ENCODE data around the gene SAT2.

Gene SAT2

GRCh38 chr17:7627250-7628121, at the start of gene SAT2:
SAT2 (minus strand) TSS chr17:7627821; CDS start chr17:7627635, 186 bp downstream.
- no peak for TF ChIP-seq ESRRG (CRISPR knock-in tag; IDR thresholded peaks at IDR 0.05)
- no peak for TF ChIP-seq GLIS3 (CRISPR knock-in tag; IDR thresholded peaks at IDR 0.05)
- TF ChIP-seq CREB5 (CRISPR knock-in tag; IDR thresholded peaks at IDR 0.05; ENCODE audit: low read depth): no peak
- TF ChIP-seq PATZ1 (CRISPR knock-in tag; IDR thresholded peaks at IDR 0.05; ENCODE audit: borderline replicate concordance): peak; percentile 50; the same call in 1 of the 2 replicates
- no peak for TF ChIP-seq TCF4 (CRISPR knock-in tag; IDR thresholded peaks at IDR 0.05; ENCODE audit: borderline replicate concordance)
- ATAC-seq: peak; percentile 97

- no peak for TF ChIP-seq PATZ1 (CRISPR knock-in tag; IDR thresholded peaks at IDR 0.05; ENCODE audit: borderline replicate concordance)
- TF ChIP-seq POU6F1 (CRISPR knock-in tag; IDR thresholded peaks at IDR 0.05; ENCODE audit: borderline replicate concordance, low read depth): no peak
- no peak for TF ChIP-seq TOX (CRISPR knock-in tag; IDR thresholded peaks at IDR 0.05; ENCODE audit: borderline replicate concordance)
- TF ChIP-seq BACH2 (CRISPR knock-in tag; IDR thresholded peaks at IDR 0.05; ENCODE audit: borderline replicate concordance): no peak
- no peak for TF ChIP-seq ESRRG (CRISPR knock-in tag; IDR thresholded peaks at IDR 0.05)
- TF ChIP-seq TCF4 (CRISPR knock-in tag; IDR thresholded peaks at IDR 0.05; ENCODE audit: borderline replicate concordance): no peak
- TF ChIP-seq ARNTL (CRISPR knock-in tag; IDR thresholded peaks at IDR 0.05; ENCODE audit: borderline replicate concordance, low read depth): no peak
- no peak for TF ChIP-seq TSHZ2 (CRISPR knock-in tag; IDR thresholded peaks at IDR 0.05)
- TF ChIP-seq RARB (CRISPR knock-in tag; IDR thresholded peaks at IDR 0.05): no peak
- TF ChIP-seq ZNF70 (CRISPR knock-in tag; IDR thresholded peaks at IDR 0.05): no peak
- TF ChIP-seq CSDC2 (CRISPR knock-in tag; IDR thresholded peaks at IDR 0.05): no peak
- ATAC-seq: no peak
Measured at GRCh38 chr17:7676533-7676932, 48.9 kb upstream of the SAT2 start.

GRCh38 chr17:7674934-7675333, 47.3 kb upstream of the SAT2 start:
- ATAC-seq: no peak

More at GRCh38 chr17:7674934-7675333, 47.3 kb upstream of the SAT2 start:
- TF ChIP-seq RARB (CRISPR knock-in tag; IDR thresholded peaks at IDR 0.05) (no peak), CREB5 (CRISPR knock-in tag; IDR thresholded peaks at IDR 0.05; ENCODE audit: low read depth) (no peak), ISL1 (CRISPR knock-in tag; IDR thresholded peaks at IDR 0.05) (no peak), ZNF565 (CRISPR knock-in tag; conservative IDR thresholded peaks at IDR 0.05; ENCODE audit: low read depth) (no peak), BACH2 (CRISPR knock-in tag; IDR thresholded peaks at IDR 0.05; ENCODE audit: borderline replicate concordance) (no peak), CSDC2 (CRISPR knock-in tag; IDR thresholded peaks at IDR 0.05) (no peak), CSRNP3 (CRISPR knock-in tag; IDR thresholded peaks at IDR 0.05) (no peak), ARNTL (CRISPR knock-in tag; IDR thresholded peaks at IDR 0.05; ENCODE audit: borderline replicate concordance, low read depth) (no peak), TCF4 (CRISPR knock-in tag; IDR thresholded peaks at IDR 0.05; ENCODE audit: borderline replicate concordance) (no peak), POU6F1 (CRISPR knock-in tag; IDR thresholded peaks at IDR 0.05; ENCODE audit: borderline replicate concordance, low read depth) (no peak), ESRRG (CRISPR knock-in tag; IDR thresholded peaks at IDR 0.05) (no peak), PPARA (CRISPR knock-in tag; IDR thresholded peaks at IDR 0.05; ENCODE audit: borderline replicate concordance) (no peak), OSR1 (CRISPR knock-in tag; IDR thresholded peaks at IDR 0.05) (no peak), TOX (CRISPR knock-in tag; IDR thresholded peaks at IDR 0.05; ENCODE audit: borderline replicate concordance) (no peak)
